LNCaP clone FGC (cell line): ENCODE results near the gene NFKBIZ.
"Not testable (repeated sequence)": the region's sequence is repeated elsewhere in the genome, so short reads cannot be mapped to it uniquely, and the experiment has no call there.

Experiments
- DNase-seq: peaks from one replicate; pipeline ENCODE4 v3.0.0-alpha.2; 2011; ENCODE audit warnings: low read depth
- H3K4me3 ChIP-seq: 2 replicates; pipeline ENCODE4 v1.5.1; 2011; ENCODE audit warnings: mild to moderate bottlenecking, low read depth, low read length, control low read depth
- TF ChIP-seq, protein P1 (sequence below): IDR thresholded peaks from 2 replicates; pipeline ENCODE4 v1.5.1; 2012; ENCODE audit warnings: mild to moderate bottlenecking; ENCODE audit not compliant: control insufficient read depth, insufficient read depth; ENCODE audit errors: extremely low read depth

NFKBIZ gene

GRCh38 chr3:101873619-101874018, 24.3 kb downstream of the NFKBIZ start:
- TF ChIP-seq, protein P1, sequence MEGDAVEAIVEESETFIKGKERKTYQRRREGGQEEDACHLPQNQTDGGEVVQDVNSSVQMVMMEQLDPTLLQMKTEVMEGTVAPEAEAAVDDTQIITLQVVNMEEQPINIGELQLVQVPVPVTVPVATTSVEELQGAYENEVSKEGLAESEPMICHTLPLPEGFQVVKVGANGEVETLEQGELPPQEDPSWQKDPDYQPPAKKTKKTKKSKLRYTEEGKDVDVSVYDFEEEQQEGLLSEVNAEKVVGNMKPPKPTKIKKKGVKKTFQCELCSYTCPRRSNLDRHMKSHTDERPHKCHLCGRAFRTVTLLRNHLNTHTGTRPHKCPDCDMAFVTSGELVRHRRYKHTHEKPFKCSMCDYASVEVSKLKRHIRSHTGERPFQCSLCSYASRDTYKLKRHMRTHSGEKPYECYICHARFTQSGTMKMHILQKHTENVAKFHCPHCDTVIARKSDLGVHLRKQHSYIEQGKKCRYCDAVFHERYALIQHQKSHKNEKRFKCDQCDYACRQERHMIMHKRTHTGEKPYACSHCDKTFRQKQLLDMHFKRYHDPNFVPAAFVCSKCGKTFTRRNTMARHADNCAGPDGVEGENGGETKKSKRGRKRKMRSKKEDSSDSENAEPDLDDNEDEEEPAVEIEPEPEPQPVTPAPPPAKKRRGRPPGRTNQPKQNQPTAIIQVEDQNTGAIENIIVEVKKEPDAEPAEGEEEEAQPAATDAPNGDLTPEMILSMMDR: no peak
- no peak overlapping the region for H3K4me3 ChIP-seq
- no peak for DNase-seq

GRCh38 chr3:101876142-101876541, 26.8 kb downstream of the NFKBIZ start:
- no peak overlapping the region for H3K4me3 ChIP-seq
- DNase-seq: no peak
- TF ChIP-seq, protein P1: no peak

GRCh38 chr3:101878589-101878988, 29.3 kb downstream of the NFKBIZ start:
- TF ChIP-seq, protein P1: no peak
- no peak overlapping the region for H3K4me3 ChIP-seq
- peak; percentile 92 for DNase-seq

- H3K4me3 ChIP-seq: no peak overlapping the region
- TF ChIP-seq, protein P1: no peak
- peak; percentile 83 for DNase-seq
These were observed 29.8 kb downstream of the NFKBIZ start for GRCh38 chr3:101879102-101879501.

GRCh38 chr3:101879623-101880284, 30.4 kb downstream of the NFKBIZ start:
- no peak for DNase-seq
- H3K4me3 ChIP-seq: no peak overlapping the region
- TF ChIP-seq, protein P1: no peak

DNA sequence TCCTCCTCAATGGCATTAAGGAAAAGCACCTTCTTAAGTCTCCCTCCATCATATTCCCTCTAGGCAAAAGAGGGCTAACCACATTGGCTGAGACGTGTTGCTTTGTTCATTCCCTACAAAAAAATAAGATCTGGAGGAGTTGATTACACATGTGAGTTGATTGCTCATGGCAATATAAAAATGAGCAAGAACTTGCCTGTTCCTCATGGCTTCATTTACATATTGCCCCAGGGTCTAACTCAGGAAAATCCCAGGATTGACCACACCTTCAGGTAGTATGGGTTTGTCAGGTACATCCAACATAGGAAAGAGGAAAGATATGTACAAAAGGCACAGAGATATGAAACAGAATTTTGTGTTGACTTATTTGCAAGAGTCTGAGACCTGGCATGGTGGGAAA, 35.5 kb downstream of the NFKBIZ start:
- no peak overlapping the region for H3K4me3 ChIP-seq
- TF ChIP-seq, protein P1: no peak
- no peak for DNase-seq

DNA sequence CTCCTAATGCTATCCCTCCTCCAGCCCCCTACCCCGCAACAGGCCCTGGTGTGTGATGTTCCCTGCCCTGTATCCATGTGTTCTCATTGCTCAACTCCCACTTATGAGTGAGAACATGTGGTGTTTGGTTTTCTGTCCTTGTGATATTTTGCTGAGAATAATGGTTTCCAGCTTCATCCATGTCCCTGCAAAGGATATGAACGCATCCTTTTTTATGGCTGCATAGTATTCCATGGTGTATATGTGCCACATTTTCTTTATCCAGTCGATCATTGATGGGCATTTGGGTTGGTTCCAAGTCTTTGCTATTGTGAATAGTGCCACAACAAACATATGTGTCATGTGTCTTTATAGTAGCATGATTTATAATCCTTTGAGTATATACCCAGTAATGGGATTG, 36.3 kb downstream of the NFKBIZ start:
- not testable (repeated sequence) for H3K4me3 ChIP-seq, DNase-seq

DNA sequence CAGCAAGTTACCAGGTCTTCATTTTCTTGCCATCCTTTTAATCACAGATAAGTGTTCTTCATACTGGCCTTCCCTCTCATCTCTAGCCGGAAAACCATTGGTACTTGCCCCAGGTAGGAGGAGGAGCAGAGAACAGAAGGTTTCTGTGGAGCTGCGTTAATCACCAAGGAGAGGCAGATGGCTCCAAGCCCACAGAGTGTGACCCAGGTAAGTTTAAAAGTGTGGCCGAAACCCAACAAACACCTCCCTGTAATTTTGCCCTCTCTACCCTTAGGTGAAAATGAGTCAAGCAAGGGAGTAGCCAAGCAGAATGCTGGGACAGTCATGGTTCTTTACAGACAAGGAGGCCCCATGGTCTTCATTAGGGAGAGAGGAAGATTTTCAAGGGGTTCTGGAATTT, 37.3 kb downstream of the NFKBIZ start:
- no peak overlapping the region for H3K4me3 ChIP-seq

More for the DNA sequence above, 37.3 kb downstream of the NFKBIZ start:
- no peak for DNase-seq
- TF ChIP-seq, protein P1: no peak
